HG03025 (cell line): ENCODE data around the gene MAPK11.

Experiments
- ATAC-seq: cut with Tn5 transposase; IDR thresholded peaks from one replicate; pipeline ENCODE4 v1.9.1; 2021; ENCODE audit warnings: mild to moderate bottlenecking, moderate library complexity; ENCODE audit not compliant: unreplicated experiment, low FRiP score

Gene MAPK11

DNA sequence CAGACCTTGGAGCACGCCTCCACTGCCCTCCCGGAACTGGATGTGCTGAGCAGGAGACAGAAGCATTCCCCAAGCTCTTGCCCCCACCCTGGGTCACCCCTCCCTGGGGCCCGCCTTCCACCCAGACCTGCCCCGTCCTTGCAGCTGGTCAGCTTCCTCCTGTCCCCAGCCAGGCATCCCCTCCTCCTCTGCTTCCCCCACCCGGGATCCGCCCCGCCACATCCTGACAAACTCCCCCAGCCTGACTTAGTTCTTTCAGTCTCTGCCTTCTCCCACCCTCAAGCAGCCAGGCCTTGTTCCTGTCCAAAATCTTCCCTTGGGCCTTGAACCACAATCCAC lies 38.4 kb upstream of the MAPK11 start:
- ATAC-seq, result no peak

DNA sequence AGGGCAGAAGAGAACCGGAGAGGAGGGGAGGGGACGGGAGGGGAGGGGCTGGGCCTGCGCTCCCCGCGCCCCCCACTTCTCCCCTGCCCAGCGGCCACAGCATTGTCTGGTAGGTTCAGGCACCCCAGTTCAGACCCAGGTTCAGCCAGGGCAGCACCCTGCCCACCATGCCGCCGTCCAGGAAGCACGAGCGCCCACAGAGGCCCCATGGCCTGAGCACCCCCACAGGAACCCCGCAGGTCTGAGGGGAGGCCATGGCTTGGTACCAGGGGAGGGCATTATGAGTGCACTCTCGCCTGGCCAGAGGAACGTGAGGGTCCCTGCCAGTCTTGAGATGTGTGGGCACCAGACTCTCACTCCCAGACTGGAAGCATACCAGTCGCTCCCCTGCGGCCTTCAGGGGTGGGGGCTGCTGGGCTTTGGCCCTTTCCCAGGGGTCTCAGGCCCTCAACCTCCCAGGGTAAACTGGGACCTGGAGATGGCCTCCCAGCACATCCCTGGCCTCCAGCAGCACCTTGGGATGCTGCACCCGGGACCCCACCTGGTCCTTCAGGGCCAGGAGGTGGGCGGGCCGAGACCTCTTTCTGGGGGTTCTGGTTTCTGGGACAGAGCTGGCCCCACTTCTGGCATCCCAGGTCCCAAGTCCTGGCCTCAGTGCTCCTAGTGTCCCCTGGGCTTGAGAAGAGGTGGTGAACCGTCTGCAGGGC lies 37.9 kb upstream of the MAPK11 start:
- ATAC-seq, result no peak

DNA sequence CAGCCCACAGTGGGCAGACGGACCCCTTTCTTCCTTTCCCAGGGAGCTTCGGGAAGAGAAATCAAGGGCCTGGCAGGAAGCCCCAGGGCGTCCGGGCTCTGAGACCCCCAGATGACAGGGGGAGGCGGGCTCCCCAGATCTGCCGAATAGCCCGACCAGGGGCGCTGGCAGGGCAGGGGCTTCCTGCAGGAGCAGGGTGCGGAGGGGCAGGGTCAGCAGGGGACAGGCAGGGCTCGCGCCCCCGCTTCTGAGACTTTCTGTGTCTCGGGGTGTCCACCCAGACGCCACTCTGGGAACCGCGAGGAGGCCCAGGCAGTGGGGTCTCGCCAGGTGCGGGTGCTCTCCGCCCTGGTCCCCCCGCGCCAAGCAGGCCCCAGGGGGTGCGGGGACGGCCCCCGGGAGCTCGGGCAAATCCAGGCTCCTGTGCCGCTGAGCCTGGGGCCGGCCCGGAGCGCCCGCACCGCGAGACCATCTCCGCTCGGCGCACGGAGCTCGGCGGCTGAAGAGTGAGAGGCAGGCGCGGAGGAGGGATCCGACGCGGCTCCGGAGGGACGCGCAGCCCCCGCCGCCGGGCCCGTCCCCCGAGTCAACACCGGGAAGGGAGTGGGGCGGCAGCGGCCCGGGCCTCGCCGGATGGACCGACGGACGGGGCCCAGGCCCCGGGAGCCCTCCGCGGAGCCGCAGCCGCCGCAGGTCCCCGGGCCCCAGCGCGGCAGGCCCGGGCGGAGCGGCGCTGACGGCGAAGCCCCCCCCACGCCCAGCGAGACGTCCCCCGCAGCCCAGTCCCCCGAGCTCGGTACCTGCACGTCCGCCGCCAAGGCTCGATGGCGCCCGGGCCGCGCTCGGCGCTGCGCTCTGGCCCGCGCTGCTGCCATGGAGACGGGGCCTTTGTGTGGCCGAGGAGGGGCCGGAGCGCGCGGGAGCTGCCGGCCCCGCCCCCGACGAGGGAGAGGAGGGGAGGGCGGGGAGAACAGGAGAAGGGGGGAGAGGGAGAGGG lies 36.9 kb upstream of the MAPK11 start, which contains the start of gene PLXNB2:
TSS of gene PLXNB2 (minus strand) at position 894 of the 997 bp plus-strand sequence. CDS start 17,062 bp downstream, outside the sequence.
- ATAC-seq, result no peak

DNA sequence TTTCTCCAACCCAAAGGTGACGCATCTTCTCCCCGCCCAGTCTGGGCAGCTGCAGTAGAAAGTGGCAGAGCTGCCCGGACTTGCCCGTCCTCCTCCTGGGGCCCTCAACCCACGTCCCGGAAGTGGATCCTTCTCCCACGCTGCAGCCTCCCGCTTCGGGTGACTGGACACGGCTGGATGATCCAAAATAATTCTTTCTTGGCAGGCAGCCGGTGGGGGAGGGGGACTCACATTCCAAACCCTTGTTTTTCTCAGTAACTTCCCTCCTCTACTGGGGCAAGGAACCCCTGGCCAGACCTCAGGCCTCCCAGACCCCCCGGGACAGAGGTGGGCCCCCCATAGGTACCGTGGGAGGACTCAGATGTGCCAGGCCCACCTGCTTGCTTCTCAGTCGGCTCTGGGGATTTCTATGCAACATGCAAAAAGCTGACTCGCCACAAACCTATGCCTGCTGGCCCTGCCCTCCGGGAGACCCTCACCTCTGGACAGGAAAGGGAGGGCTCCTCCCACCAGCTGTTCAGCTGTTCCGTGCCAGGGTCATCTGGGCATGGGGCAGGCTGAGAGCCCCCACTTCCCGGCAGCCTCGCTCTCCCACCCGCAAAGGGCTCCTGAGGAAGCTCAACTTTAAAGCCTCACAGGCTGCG lies 35.9 kb upstream of the MAPK11 start:
- no peak for ATAC-seq

DNA sequence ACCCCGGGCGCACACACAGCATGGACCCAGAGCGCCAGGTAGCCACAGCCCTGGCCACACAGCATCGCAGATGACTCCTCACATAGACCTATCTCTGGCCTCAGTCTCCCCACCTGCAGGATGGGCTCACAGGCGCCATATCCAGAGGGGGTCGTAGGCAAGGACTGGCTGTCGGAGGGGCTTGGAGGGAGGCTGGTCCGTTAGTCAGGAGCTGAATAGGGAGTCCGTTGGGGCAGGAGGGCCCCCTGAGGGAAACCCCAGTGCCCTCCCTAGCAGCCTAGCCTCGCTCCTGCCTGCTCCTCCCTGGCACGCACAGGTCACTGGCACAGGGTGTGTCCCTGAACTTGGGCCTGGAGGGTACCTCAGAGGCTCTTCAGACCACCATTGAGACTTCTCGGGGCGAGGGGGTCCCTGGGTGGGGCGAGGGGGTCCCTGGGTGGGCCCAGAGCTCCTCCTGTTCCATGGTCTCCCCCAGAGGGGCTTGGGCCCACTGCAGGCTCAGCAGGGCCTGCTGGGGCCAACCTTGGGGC lies 35.3 kb upstream of the MAPK11 start:
- no peak for ATAC-seq

DNA sequence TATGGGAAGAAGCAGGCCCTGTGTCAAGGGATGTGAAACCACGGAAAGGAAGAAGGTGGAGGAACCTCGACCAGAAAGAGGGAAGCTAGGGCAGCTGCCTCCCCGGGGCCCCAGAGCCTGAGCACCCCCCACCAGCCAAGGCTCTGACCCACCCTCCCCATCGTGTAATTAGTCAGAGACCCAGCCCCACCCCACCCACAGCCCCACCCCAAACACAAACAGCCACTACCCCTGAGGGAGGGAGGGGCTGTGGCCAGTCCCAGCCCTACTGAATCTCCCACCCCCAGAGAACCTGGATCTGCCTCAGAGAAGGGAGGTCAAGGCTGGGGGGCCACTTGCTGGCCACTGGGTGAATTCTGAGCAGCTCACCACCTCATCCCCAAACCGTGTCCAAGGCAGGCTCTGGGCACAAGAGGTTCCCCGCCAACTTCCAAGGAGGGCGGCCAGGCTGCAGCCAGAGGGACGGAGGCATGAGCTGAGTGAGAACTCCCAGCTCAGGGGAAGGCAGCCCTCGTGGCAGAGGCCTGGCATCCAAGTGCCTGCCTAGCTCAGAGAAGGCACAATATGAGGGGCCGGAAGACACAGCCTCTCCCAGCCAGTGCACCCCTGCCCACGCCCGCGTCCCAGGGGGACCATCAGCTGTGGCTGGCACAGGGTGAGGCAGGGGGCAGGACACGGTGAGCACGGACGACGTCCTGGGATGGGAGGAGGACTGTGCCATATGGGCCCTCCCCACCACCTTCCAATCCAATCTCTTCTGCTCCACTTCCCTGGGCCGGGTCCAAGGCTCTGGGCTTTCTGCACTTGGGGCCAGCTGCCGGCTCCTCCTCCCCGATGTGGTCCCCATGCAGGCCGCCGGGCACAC lies 34.6 kb upstream of the MAPK11 start:
- no peak for ATAC-seq

DNA sequence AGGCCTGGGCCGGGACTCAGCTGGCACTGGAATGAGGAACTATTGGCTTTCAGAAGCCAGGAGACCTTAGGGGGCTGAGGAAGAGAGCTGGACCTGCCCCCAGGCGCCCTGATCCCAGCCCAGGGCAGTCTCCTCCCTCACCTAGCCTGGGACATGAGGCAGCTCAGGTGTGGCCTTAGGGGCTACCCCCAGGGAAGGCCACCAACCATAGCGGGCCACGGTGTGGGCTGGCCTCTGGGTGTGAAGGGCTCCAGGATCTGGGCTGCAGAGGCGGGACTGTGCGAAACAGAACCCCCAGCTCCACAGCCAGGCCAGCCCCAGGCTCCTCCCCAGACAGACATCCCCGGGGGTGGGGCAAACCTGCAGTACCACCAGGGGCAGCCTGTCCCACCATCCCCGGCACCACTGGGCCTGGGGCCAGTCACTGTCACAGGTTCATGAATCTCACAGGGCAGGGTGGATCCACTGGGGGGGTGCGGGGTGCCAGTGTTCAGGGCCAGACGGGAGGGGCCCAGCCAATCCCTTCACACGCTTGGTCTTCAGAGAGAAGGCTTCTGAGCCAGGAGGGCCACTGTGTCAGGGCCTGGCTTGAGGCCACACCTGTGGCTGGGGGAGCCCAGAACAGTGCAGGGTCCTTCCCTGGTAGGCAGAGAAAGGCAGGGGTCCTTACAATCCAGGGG lies 33.8 kb upstream of the MAPK11 start:
- no peak for ATAC-seq

DNA sequence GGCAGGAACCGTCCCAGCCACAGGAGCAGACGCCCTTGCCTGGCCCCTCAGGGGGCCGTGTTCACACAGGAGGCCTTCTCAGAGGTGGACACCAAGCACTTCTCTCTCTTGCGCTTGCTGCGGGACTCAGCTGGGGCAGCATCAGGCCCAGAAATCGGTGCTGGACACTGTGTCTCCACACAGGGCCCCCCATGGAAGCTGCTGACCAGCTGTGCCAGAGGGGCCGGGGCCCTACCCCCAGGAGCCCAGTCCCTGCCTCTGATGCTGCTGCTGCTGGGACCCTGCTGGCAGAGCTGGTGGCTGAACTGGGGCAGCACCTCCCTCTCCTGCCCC lies 33.3 kb upstream of the MAPK11 start:
- no peak for ATAC-seq

DNA sequence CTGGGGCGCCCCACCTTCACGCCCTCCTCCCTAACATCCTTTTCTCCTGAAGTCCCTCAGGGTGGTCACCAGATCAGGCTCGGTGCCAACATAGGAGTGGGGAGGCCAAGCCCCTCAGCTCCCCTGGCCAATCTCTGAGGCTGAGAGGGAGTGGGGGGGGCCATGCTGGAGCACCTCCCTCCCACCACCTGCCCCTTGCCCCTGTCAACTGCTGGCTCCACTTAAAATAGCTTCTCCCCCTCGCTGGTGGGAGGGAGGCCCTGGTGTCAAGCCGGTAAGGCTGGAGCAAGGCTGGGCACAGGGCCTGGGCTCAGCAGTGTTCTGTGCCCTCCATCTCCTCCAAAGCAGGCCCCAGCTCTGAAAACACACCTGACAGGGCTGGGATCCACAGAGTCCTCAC lies 32.4 kb upstream of the MAPK11 start:
- ATAC-seq, result no peak

DNA sequence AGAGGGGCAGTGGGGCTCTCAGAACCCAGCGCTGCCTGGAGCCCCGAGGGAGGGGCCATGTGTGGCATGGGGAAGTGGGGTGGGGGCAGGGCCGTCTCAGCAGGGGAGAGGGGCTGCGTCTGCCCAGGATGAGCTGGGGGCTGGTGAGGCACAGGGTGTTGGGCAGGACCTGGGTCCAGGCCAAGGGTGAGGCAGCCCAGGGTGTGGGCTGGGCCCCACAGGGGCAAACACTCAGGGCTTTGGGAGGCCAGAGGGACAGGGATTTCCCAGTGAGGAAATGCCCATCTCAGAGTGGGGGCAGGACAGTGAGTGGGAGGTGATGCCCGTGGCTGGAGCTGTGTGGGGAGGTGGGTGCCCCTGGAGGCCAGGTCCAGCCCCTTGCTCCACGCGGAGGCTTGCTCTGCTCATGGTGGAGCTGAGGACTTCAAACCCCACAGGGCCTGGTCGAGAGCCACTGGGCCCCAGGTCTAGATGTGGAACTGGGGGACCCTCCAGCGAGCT lies 31.9 kb upstream of the MAPK11 start:
- no peak for ATAC-seq

DNA sequence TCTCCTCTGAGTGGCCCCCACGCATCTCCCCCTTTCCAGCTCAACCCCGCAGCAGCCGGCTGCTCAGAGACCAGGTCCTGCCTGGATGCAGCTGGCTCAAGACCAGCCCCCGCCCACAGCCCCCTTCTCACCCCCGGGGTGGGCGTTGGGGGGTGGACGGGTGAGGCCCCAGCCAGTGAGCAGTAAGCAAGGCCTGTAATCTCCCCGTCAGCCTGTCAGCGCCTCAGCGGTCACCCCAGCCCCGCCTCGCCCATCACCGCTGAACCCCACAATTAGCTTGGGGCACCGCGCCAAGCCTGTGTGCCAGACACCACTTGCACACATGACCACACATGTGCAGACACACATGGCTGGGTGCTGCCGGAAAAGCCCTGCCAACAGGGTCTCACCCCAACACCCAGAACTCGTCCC lies 31.4 kb upstream of the MAPK11 start:
- ATAC-seq, result no peak

DNA sequence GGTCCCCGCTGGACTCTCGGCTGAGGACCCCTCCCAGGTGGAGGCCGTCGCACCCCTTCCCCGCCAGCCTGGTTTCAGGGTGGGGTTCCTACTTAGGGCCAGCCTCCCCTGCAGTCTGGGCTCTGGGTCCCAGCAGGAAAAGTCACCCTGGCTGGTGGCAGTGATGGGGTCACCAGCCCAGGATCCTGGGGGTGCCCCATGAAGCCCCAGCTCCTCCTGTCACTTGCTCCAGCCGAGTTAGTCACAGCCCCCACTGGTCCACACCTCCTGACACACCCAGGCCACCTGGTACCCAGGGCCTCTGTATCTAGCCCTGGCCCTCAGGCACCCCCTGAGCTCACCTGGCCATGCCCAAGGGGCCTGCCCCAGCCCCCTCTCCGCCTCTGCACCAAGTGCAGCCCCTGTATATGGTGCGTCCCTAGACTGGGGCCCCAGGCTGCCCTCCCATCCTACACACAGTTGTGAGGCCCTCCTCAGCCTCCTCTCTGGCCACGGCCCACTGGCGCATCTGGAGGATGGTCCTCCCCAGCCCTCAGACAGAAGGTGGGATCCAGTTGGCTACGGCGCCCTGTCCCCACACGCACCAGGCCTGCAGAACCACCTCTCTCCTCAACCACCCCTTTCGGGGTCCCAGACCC lies 30.6 kb upstream of the MAPK11 start:
- ATAC-seq, result no peak

DNA sequence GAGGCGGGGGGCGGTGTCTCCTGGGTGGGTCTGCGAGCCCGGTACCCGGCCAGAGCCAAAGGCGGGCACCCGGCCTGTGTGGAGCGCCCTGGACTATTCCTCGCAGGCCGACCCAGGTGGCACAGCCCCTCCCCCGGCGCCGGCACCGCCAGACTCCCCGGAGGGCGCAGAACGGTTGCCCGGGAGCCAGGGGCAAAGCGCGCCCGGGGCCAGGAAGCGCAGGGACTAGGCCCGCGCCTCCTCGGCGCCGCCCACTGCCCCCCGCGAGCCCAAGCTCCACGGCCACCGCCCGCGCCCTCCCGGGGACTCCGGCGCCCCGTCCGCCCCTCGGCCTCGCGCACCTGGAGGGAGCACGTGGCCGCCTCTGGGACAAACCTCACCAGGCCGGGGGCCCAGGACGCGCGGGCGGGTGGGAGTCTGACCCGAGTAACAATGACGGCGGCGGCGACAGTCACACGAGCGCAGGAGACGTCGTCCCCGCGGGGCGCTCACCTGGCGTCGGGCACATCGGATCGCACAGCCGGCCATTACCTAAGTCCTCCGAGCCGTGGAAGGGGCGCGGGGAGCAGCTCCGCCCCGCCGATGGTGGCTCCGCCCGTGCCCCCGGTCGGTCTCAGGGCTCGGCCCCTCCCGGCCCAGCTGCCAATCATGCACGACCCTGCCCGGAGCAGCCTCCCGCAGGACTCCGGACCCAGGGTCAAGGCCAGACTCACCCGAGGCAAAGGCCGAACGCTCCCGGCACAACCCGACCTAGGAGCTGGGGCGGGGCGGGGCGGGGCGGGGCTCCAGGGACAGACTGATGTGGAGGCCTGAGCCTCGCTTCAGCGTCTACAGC lies 29.8 kb upstream of the MAPK11 start:
- no peak for ATAC-seq

DNA sequence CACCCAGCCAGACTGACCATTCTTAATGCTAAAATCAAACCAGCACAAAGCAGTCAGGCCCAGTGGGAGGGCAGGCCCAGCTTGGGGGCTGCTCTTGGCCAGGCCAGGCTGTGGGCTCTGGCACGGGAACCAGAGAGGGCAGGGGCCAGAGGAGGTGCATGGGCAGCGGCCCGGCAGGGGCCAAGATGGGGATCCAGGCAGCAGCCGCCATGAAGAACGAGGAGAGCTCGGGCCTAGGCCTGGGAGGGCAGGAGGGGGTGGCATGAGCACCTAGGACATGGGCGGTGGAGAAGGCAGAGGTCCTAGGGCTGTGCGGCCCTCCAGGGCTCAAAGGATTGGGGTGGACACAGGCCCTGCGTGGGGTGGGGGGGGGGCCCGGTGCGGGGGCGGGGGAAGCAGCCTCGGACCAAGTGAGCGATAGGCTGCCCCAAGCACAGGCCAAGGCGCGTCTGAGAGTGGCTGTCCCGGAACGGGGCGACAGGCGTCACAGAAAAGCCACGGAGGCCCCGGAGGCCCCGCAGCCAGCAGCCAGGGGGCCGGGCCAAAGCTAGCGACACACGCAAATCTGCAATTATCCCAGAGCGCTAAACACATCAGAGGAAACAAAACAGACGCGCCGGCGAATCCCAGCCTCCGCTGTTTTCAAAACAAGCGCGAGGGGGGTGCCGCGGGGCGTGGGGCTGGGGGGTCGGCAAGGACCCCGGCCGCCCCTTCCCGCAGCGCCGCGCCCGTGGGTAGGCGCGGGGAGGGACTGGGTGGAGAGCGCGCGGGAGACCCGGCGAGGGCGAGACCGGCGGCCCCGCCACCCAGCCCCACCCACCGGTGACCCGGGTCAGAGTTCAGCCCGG lies 29.0 kb upstream of the MAPK11 start:
- ATAC-seq, result no peak

DNA sequence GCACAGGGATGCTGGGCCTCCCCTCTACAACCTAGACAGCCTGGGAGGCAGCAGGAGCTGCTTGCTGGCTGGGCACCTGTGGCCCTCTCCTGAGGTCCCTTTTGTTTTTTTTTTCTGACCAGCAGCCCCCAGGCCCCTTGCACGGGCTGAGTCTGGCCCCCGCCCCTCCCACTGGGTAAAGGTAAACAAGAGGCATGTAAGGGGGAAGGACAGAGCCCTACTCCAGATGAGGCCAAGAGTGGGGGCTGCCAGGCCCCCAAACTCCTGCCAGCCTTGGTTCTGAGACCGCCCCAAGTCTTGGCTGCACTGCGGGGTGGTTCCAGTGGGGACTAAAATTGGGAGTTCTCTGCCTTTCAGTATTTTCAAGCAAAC lies 28.1 kb upstream of the MAPK11 start:
- ATAC-seq, result no peak

DNA sequence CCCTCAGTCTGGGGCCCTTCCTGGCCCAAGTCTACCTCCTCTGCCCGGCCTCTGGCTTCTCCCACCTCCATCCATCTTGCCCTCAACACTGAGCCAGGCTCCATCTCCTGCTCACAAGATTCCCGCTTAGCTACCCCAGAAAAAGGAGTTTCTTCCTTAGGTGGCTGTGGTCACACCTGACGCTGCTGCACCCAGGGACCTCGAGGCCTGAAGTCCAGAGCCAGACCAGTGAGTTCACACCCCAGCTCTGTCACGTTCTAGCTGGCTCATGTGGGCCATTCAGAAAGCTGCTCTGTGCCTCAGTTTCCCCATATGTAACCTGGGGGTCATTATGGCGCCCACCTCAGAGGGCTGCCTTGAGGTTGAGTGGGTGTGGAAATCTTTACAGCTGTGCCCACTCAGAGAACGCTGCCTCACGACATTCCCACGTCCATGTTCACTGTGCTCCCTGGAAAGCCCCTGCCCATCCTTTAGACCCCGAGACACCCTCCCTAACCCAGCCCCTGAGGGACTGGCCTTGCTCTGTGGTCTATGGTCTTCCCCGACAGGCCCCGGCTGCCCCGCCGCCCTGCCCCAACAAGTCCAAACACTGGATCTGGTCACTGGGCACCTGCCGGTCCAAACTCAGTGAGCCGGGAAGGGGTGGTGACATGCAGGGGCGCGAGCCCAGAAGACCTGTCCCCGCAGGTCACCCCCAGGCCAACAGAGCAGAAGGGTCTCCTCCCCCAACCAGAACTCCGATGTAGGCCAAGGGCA lies 27.5 kb upstream of the MAPK11 start:
- ATAC-seq, result no peak
